HepG2 (cell line): ENCODE results near the gene NLGN3.

Experiments used
- HIVEP1 ChIP-seq: sonication (generic); formaldehyde crosslinking; IDR thresholded peaks from 2 replicates; pipeline ENCODE4 v1.4.0; 2020; ENCODE audit warnings: mild to moderate bottlenecking, missing genetic modification reagents
- KMT2A ChIP-seq: sonication (generic); formaldehyde crosslinking; IDR thresholded peaks from 2 replicates; pipeline ENCODE4 v1.4.0; 2020; ENCODE audit warnings: missing genetic modification reagents
- REST ChIP-seq, 2 experiments: IDR thresholded peaks; 2 replicates each; pipeline ENCODE4 v1.6.1; 2011 to 2012; ENCODE audit warnings: low read length in 2 of 2, borderline replicate concordance in 1 of 2, low read depth in 1 of 2, mild to moderate bottlenecking in 1 of 2, moderate library complexity in 1 of 2
- ZBTB3 ChIP-seq: sonication (generic); formaldehyde crosslinking; IDR thresholded peaks from 2 replicates; pipeline ENCODE4 v1.4.0; 2020; ENCODE audit warnings: low read depth, mild to moderate bottlenecking, moderate library complexity, missing genetic modification reagents, borderline replicate concordance

GRCh38 chrX:71095555-71095980 lies 49.1 kb upstream of the NLGN3 start, which contains the start of gene FOXO4:
- TF ChIP-seq HIVEP1 (CRISPR knock-in tag) (no peak), KMT2A (CRISPR knock-in tag) (no peak), ZBTB3 (CRISPR knock-in tag) (no peak), REST (IDR thresholded peaks at IDR 0.05; ENCODE audit: borderline replicate concordance in 1 of 2, low read depth in 1 of 2, low read length in 2 of 2) (no peak)
